AG04449 (cell line): ENCODE results near the gene PMP22.

Experiments
- CTCF ChIA-PET: fragments of 350-600 bp; formaldehyde crosslinking; extraction: SDS; loops from one replicate; lab custom pipeline; 2021; ENCODE audit warnings: antibody characterized with exemption; lab: Yijun Ruan, JAX
- POLR2A ChIA-PET: fragments of 400-600, 350-600 bp; formaldehyde crosslinking; extraction: SDS; loops from one replicate; lab custom pipeline; 2020; ENCODE audit warnings: antibody characterized with exemption, inconsistent platforms; lab: Yijun Ruan, JAX
- DNase-seq: peaks from one replicate; pipeline ENCODE4 v3.0.0-alpha.2; 2010; ENCODE audit warnings: low read depth, low spot score
- H3K4me3 ChIP-seq: 2 replicates; pipeline ENCODE4 v1.5.1; 2011; ENCODE audit warnings: low read depth, mild to moderate bottlenecking, control low read depth, low read length
- CTCF ChIP-seq: IDR thresholded peaks from one replicate; pipeline ENCODE4 v1.5.1; 2011; ENCODE audit warnings: mild to moderate bottlenecking, moderate library complexity, low read length, control low read depth, inconsistent platforms; ENCODE audit not compliant: insufficient read depth; ENCODE audit errors: missing control alignments

The PMP22 gene

GRCh38 chr17:15245054-15245453 is 20.1 kb downstream of the PMP22 start:
- ChIA-PET CTCF (interaction anchor here (0.9 to 1.8 kb wide), 2 partner anchors 12 to 258 kb away, joined by 4 to 5 read pairs; no protein-coding TSS in a partner anchor), POLR2A (no interaction called here)
- TF ChIP-seq CTCF: no peak
- DNase-seq: no peak
- H3K4me3 ChIP-seq: no peak overlapping the region

- DNase-seq: no peak
- CTCF ChIA-PET: interaction anchor here (0.9 to 3.2 kb wide), 6 partner anchors 7 to 286 kb away, joined by 3 to 21 read pairs (median 7); no protein-coding TSS in a partner anchor
- TF ChIP-seq CTCF: no peak
- no peak overlapping the region for H3K4me3 ChIP-seq
- POLR2A ChIA-PET: no interaction called here
These were observed 24.5 kb downstream of the PMP22 start for GRCh38 chr17:15240644-15241043.

- ChIA-PET CTCF (interaction anchor here (1.1 to 2.1 kb wide), 4 partner anchors 8 to 264 kb away, joined by 3 to 9 read pairs (median 3); no protein-coding TSS in a partner anchor), POLR2A (no interaction called here)
- TF ChIP-seq CTCF: no peak
- H3K4me3 ChIP-seq: no peak overlapping the region
- no peak for DNase-seq
These were observed 25.6 kb downstream of the PMP22 start for GRCh38 chr17:15239491-15239890.

- POLR2A ChIA-PET: no interaction called here
- no peak for DNase-seq
- CTCF ChIA-PET: interaction anchor here (1.1 to 1.6 kb wide), 2 partner anchors 19 to 264 kb away, joined by 3 read pairs; no protein-coding TSS in a partner anchor
- no peak overlapping the region for H3K4me3 ChIP-seq
- no peak for TF ChIP-seq CTCF
These were observed 26.3 kb downstream of the PMP22 start for GRCh38 chr17:15238676-15239422.

- POLR2A ChIA-PET: no interaction called here
- CTCF ChIA-PET: interaction anchor here (1.6 to 7.3 kb wide), 2 partner anchors 20 to 265 kb away, joined by 3 to 53 read pairs; no protein-coding TSS in a partner anchor
These were observed 27.1 kb downstream of the PMP22 start for GRCh38 chr17:15238057-15238456.

More at GRCh38 chr17:15238057-15238456, 27.1 kb downstream of the PMP22 start:
- TF ChIP-seq CTCF: no peak
- no peak overlapping the region for H3K4me3 ChIP-seq
- DNase-seq: no peak
